ENCODE data around the gene OSBPL3.
"Not testable (repeated sequence)": the region's sequence is repeated elsewhere in the genome, so short reads cannot be mapped to it uniquely, and the experiment has no call there.

OSBPL3 gene

DNA sequence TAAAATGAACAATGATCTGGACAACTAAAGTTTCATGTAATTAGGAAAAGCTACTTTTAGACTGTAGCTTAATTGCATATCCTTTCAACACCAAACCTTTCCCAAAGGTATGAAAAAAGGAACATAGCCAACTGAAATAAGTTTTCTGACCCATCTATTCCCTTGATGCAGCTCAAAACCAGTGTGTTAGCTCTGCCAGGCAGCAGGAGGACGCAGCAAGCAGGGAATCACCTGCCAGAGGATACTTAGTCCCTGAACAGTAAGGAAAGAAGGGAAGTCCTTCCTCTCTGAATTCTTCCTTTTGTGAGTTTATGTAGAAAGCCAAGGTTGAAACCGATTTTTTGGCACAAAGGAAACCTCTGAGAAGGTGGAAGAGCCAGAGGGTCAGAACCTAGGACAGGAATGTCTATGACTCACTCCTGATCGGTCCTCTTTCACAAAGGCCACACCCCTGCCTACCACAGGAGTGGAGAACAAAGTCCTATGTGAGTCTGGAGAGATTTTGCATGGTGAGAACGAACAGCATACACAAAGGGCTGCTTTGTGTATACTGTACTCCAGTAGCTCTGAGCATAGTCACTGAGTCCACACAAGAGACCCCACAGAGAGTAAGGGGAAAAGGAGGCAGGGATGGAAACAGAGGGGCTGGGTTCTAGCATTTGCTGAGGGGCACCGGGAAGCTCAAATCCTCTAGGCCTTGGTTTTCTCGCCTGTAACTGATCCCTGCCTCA is 153.9 kb downstream of the OSBPL3 start:
- DNase-seq: peak in 1 of 3 donors; percentile 28

DNA sequence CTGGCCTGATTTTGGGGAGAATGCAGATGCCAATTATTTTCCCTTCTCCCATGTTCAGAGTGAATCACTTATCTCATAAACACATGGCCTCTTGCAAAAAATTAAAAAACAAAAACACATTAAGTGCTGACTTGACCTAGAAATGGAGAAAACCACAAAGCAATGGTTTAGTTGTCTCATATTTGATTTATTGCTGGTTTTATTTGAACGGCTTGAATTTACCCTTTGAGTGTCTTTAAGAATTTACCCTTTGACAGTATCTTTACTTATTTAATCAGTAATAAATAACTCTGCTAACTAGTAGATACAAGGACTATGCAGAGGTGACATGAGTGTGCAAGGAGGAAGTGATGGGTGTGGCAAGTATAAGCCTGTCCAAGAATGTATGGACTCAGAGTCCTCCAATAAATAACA is 154.6 kb downstream of the OSBPL3 start:
- no peak for DNase-seq

DNA sequence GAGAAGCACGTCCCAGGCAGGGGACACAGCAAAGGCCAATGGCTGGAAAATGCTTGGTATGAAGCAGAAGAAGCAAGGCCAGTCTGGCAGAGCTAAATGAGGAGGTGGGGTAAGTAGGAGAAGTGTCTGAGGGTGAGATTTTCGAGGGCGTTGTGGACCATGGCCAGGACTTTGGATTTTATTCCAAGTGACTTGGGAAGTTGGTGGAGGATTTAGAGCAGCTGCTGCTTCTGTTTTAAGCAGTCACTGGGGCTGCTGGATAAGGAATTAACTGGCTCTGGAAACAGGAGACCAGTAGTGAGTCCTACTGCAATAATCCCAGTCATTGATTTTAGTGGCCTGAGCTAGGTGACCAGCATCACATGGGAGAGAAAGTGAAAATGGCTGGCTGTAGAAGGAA is 155.1 kb downstream of the OSBPL3 start:
- no peak for DNase-seq

DNA sequence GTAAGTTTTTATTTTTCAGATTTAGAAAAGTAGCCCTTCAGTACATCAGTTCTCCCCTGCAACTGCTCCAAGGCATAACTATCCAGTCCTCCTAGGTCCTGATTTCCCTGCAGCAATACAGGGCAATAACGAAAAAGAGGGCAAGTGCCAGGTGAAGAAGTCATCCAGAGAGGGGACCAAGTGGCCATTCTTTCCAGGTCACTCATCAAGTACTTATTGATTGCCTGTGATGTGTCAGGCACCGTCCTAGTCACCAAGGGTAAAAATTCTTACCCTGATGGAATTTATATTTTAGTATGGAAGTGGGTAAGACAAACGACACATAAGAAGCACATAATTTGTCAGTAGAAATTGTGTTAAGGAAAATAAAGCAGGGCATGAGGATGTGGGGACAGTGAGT is 155.6 kb downstream of the OSBPL3 start:
- no peak for DNase-seq

DNA sequence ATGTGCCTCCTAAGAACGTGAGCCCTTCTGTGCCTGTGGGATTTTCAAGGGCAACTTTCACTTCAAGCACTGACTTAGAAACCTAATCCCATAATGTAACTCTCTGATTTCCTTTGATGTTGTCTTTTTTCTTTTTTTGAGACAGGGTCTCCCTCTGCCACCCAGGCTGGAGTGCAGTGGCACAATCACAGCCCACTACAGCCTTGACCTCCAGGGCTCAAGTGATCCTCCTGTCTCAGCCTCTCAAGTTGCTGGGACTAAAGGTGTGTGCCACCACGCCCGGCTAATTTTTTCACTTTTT is 158.3 kb downstream of the OSBPL3 start:
- no peak for DNase-seq

DNA sequence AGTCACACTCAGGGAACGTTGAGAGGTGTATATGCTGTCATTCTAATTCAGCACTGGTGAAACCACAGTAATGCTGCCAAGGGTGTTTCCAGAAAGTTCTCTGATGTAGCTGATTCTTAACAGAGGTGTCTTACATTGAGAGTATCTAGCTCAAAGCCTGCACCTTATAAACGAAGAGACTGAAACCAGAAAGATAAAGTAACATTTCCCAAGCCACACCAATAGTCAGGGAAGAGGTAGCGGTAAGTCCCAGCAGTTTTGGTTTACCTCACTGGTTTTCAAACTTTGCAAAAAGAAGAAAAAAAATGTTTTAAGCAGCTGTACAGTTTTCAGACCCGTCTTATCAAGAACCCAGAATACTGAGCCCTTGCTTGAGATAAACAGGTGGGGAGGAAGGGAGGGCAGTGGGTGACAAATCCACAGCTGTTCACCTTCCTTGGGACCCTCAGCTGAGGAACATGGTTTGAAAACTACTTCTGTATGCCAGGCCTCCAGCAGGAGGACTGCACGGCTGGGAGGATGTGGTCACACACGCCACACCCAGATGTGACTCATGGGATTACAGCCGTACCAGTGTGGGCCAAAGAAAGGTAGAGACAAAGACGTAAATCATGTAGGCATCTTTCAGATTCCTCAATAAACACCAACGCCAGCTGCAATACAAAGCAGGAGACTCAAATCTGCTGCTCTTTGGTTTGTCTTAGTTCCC is 158.8 kb downstream of the OSBPL3 start:
- peak; percentile 75 to 88 (median 79) for DNase-seq

DNA sequence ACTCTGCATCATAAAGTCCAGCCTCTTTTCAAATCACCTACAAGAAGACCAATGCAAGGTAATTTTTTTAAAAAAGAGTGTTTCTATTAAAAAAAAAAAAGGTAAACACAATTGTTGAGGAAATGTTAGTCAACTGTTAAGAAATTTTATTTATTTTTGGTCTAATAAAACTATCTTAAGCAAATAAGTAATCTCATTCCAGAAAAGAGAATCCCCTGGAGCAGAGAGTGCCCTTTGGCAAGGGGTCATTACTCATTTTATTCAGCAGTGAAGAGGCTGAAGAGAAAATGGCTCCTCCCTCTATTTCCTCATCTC is 159.3 kb downstream of the OSBPL3 start:
- DNase-seq: peak in 2 of 3 donors; percentile 74 to 84

DNA sequence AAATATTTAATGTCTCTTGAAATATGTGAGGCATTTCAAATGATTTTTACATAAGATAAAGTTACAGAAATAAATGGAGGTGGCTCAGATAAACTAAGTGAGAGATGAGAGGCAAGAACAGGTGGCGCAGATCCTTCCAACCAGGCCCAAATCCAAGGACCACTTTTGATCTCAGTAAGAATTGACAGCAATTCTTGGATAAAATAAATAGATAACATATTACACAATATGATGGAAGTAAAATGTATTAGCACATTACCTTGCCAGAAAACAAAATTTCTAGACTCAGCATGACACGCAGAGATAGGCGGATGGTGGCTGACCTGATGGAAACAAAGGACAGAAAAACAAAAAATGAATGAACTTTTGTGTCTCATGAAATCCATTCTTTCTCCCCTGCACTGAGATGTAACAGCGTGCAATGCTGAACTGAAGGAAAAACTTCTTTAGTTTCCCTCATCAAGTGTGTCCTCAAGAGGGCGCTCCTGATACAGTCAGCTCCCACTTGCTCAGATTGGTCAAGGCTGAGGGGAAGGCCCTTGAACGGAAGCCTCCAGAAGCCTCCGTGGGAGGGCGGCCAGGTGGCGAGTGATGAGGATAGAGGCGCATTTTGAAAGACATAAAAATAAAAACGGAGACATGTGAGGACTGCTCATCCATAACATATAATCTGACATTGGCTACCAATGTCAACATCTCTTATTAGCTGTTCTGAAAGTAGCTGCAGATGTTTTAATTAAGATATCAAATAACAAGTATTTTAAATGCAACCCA is 159.9 kb downstream of the OSBPL3 start:
- peak; percentile 90 to 93 (median 92) for DNase-seq

DNA sequence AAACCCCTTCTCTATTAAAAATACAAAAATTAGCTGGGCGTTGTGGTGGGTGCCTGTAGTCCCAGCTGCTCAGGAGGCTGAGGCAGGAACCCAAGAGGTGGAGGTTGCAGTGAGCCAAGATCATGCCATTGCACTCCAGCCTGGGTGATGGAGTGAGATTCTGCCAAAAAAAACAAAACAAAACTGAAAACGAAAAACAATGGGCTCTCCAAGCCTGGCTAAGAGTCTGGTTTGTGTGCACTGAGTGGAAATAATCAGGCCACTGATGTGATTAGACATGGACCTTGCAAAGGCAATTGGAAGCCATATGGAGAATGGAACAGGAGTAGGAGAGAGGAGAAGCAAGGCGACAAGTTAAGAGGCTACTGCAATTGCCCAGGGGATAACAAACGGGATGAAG is 162.6 kb downstream of the OSBPL3 start:
- DNase-seq: no peak

DNA sequence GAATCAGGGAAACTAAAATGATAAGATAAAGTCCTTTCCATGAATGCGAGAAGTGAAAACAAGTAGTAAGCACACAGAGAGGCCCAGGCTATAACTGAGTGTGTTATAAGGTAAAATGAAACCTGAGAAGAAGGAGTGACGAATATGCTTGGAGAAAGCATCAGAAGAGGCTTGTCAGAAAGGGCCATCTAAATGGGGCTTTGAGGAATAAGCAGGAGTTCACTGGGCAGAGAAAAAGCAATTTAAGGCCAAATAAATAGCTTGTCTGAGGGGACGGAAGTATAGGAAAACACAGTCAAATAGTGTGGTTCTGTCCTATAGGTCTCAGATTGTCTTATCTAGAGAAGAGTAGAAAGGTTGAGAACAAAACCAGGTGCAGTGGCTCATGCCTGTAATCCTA is 163.1 kb downstream of the OSBPL3 start:
- no peak for DNase-seq

DNA sequence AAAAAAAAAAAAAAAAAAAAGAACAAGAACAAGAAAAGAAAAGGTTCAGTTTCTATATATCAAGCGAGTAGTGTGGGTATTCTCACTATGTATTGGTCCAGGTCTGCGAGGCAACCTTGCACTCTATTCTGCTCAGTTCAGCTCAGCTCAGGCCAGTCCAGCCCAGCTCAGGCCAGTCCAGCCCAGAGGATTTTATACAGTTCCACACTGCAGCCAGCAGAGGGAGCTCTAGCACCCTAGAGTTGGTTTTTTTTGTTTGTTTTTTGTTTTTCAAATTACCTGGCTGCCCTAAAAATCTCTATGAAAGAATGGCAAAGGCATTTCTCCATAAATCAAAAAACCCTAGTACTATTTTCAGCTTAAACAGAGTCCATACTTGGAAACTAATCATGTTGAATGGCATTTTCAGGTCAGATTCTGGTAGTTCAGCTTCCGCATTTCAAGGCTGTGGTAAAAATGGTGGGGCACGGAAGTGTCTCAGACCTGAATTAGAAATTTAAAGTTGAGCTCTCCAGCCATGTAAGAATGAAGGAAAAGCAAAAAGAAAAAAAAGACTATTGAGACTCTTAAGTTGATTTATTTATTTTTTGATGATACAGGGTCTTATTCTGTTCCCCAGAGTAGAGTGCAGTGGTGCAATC is 167.6 kb downstream of the OSBPL3 start:
- DNase-seq: peak; percentile 68 to 74 (median 71)

DNA sequence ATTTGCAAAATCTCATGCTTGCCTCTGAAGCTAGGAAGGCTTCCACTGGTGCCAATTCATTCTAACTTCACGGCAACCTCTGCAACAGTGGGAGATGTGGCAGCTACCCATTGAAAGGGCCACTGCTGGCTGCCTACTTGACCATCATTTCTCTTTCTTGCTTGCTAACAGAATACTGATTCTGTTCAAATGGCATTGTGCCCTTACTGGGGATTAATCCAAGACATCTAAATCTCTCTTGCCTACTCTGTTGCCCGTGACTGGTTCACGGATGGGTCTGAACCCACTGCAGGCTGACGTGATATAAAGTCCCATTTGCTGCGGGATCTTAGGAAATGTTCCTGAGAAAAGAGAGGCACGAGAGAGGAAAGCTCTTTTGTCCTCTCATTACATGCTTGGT is 171.5 kb downstream of the OSBPL3 start:
- DNase-seq: no peak

DNA sequence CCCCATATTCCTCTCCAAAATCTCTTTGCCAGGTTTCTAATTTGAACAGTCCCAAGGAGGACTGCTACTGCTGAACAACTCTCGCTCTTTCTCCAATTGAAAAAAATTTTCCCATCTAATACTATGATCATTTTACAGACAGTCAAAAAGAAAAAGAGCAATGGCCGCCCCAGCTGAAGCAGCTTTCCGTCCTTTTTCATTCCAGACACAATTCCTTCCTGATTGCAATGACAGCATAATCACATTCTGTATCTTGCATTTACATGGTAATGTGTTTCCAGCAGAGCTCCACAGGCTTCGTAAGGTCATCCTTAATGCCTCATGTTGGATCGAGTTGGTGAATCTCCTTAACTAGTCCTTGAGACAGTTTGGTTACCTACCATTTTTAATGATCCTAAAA is 177.7 kb downstream of the OSBPL3 start:
- DNase-seq: no peak

DNA sequence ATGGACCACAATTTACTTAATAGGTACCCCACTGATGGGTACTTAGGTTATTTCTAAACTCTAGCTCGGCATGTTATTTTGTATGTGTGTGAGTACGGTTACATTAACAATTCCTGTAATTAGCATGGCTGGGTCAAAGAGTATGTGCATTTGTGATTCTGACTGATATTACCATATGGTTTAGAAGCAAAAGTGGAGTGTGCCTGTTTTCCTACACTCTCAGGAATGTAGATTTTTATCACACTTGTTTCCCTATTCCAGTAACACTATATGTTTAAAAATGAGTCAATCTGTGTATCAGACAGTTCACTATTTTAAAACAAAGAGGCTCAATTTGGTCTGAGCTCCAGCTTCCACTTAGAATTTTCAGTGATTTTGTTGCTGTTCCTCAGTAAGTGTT is 178.1 kb downstream of the OSBPL3 start:
- DNase-seq: no peak

DNA sequence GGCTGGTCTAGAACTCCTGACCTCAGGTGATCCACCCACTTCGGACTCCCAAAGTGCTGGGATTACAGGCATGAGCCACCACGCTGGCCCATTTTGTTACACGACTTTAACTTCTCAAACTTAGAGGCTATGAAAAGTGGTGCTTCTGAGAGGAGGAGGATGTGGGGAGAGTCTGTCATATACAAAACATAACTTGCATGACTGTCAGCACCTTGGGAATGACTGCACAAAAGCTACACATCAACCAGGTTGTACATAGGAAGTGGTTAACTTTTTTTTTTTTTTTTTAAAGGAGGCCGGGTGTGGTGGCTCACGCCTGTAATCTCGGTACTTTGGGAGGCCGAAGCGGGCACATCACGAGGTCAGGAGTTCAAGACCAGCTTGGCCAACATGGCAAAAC is 179.3 kb downstream of the OSBPL3 start:
- no peak for DNase-seq

DNA sequence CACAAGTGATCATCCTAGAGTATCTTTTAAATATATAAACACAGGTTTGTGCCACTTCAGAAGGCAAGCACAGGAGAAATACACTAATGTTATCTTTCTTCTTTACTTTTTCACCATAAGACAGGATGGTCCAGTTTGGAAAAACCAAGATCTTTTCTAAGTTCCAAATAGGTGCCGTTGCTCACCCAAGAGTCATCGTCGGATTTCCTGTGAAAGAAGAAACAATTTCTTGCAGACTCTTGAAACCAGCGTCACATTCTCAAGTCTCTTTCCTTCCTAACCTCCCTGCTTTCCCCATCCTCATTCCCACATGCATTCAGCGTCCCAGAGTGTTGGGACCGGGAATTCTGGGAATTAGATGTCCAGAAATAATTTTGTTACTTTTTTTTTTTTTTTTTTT is 179.9 kb downstream of the OSBPL3 start:
- DNase-seq: no peak

DNA sequence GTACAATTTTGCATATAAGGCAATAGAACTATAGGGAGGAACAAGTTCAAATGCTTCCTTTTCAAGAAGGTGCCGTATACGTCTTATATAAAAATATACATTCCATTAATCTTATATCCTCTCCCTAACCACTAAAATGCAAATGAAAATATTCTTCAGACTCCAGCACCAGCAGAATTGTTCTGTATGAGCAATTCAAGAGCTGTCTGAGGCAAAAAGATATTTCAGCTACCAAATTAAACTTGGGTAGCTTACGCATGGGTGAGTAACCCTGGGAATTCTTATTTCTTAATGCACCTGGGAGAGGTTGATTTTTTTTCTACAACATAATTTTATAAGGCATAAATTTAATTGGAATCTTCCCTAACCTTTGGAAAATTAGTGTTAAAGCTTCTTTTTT is 180.5 kb downstream of the OSBPL3 start:
- no peak for DNase-seq

DNA sequence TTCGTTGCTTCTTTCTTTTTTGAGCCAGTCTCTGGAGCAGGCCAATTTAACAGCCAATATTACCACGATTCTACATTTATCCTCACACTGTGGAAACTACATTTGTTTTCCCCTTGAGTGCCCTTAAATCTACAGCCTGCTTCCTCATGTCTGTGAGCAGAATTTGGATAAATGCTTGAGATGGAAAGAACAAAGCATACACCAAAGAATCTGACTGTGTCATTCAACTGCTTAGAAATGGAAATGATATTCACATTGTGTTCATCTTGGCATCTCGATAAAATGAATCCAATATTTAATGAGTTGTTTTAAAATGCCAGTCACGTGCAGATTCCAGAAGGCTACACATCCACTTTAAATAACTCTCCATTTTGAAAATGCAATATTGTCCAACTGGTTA is 181.7 kb downstream of the OSBPL3 start:
- no peak for DNase-seq

DNA sequence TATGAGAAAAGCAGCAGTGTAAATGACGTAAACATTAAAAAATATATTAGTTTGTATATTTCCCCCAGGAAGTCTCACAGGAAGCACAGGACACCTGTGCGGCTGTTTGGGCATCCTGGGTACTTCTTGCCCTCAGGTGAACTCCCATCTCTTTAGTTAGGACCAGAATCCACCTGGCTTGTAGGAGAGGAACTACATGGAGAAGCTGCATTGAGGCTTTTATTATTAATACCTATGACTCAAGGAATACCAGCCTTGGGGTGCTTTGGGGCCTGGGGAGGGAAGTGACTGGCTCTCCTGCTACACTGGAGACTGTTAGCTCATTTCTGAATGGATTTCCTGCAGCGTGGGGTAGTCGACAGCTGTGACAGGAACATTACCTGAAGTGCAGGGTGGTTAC is 182.7 kb downstream of the OSBPL3 start:
- DNase-seq: no peak

DNA sequence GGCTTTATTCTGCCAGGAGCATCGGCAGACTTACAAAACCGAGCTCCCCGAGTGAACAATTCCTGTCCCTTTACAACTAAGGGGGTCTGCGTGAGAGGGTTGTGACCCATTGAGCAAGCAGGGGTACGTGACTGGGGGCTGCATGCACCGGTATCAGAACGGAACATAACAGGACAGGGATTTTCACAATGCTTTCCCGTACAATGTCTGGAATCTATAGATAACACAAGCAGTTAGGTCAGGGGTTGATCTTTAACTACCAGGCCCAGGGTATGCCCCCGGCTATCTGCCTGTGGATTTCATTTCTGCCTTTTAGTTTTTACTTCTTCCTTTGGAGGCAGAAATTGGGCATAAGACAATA is 184.6 kb downstream of the OSBPL3 start:
- DNase-seq: no peak

DNA sequence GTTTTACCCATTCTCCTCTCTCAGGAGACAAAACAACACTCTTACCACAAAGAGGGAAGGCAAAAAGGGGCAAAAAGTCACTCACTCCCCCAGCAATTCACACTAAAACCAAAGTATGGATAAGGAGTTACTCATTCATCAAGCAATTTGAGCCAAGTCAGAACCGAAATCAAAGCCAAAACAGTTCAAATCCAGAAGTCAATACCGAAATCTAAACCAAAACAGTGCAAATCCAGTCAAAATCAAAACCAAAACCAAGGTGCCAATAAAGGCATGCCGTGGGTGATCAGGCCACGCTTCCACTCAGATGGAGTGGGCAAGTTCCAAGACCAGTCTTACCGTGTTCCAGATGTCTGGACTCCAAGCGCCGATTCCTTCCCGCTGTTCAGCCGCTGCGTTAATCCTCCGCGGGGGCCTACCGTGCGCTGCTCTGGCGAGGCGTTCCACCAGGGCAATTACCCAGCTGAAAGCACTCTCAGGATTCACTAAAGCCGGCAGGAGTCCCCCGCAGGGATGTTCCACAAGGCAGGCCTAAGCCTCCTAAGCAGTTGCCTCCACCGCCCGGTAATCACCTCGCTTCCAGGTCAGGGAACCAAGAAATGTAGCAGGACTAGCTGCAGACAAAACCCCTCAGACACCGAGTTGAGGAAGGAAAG is 185.1 kb downstream of the OSBPL3 start:
- DNase-seq: not testable (repeated sequence)

DNA sequence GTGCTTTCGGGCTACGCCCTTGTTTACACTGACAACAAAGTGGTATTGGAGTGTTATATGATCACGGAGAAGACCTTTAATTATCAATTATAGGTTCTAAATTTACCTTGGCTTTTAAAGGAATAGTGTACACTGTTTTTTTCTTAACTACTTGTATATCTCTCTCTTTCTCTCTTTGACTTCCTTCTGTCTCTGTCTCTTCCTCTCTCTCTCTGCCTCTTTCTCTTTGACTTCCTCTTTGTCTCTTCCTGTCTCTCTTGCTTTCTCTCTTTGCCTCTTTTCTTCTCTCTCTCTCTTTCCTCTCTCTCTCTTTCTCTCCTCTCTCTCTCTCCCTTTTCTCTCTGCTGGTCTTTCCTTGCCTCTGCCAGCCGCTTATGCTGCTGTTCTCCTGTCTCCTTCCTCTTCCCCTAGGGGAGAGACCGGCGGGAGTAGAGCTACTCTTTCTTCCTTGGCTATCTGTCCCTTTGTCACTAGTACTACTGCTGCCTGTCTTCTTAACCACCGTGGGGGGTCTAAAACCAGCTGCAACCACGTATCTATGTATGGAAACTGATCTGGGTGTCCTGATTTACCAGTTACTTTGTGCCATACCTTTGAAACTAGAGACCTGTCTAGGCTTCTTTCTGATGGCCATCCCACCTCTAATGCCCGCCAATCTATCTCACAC is 185.9 kb downstream of the OSBPL3 start:
- DNase-seq: peak in 1 of 3 donors; percentile 9
